Measurements from ENCODE around the gene PRORP.

DNA sequence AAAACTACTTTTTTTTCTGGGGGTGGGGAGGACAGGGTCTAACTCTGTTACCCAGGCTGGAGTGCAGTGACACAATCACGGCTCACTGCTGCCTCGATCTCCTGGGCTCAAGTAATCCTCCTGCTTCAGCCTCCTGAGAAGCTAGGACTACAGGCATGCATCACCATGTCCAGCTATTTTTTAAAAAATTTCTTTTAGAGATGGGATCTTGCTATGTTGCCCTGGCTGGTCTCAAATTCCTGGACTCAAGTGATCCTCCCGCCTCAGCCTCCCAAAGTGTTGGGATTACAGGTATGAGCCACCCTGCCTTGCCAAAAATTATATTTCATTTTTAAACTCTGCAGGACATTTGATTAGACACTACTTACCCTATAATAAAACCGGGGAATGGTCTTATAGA, 6.1 kb upstream of the PRORP start:
- TF ChIP-seq, protein P1, sequence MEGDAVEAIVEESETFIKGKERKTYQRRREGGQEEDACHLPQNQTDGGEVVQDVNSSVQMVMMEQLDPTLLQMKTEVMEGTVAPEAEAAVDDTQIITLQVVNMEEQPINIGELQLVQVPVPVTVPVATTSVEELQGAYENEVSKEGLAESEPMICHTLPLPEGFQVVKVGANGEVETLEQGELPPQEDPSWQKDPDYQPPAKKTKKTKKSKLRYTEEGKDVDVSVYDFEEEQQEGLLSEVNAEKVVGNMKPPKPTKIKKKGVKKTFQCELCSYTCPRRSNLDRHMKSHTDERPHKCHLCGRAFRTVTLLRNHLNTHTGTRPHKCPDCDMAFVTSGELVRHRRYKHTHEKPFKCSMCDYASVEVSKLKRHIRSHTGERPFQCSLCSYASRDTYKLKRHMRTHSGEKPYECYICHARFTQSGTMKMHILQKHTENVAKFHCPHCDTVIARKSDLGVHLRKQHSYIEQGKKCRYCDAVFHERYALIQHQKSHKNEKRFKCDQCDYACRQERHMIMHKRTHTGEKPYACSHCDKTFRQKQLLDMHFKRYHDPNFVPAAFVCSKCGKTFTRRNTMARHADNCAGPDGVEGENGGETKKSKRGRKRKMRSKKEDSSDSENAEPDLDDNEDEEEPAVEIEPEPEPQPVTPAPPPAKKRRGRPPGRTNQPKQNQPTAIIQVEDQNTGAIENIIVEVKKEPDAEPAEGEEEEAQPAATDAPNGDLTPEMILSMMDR (conservative IDR thresholded peaks at IDR 0.05): no peak
- TF ChIP-seq EZH2 (IDR thresholded peaks at IDR 0.05; ENCODE audit: low read depth): no peak
